Muscle layer of colon (tissue), 2 donors: ENCODE data around the gene MSTN.

Experiments used
- H3K27ac ChIP-seq: one replicate; pipeline ENCODE4 v1.7.0; 2013; ENCODE audit warnings: low read depth, mild to moderate bottlenecking, low read length, moderate library complexity
- H3K27me3 ChIP-seq, 2 donors: one replicate each; pipeline ENCODE4 v1.7.0; 2013; ENCODE audit warnings: low read length in 2 of 2, mild to moderate bottlenecking in 2 of 2; ENCODE audit not compliant: insufficient read depth in 2 of 2, control insufficient read depth in 1 of 2
- H3K36me3 ChIP-seq: one replicate; pipeline ENCODE4 v1.7.0; 2013; ENCODE audit warnings: mild to moderate bottlenecking, low read length; ENCODE audit not compliant: insufficient read depth
- H3K4me1 ChIP-seq: one replicate; pipeline ENCODE4 v1.7.0; 2013; ENCODE audit warnings: mild to moderate bottlenecking, low read length; ENCODE audit not compliant: insufficient read depth
- H3K4me3 ChIP-seq, 2 donors: one replicate each; pipeline ENCODE4 v1.7.0; 2013; ENCODE audit warnings: low read length in 2 of 2, low read depth in 1 of 2, mild to moderate bottlenecking in 1 of 2, moderate library complexity in 1 of 2
- H3K9ac ChIP-seq: one replicate; pipeline ENCODE4 v1.7.0; 2013; ENCODE audit warnings: low read length
- H3K9me3 ChIP-seq: one replicate; pipeline ENCODE4 v1.7.0; 2013; ENCODE audit warnings: mild to moderate bottlenecking, low read length
- donor health status: abdominal sarcoma.
- donor health status: Adenocarcinoma of cecum.

The MSTN gene

GRCh38 chr2:190093793-190094192, 31.3 kb upstream of the MSTN start:
- Histone ChIP-seq H3K36me3 (no peaks in the 10 kb centered on the region), H3K4me3 (no peak overlapping the region), H3K4me1 (no peaks in the 10 kb centered on the region), H3K27ac (no peak overlapping the region), H3K9ac (no peak overlapping the region), H3K27me3 (no peaks in the 10 kb centered on the region), H3K9me3 (no peaks in the 10 kb centered on the region)

GRCh38 chr2:190090148-190090547, 27.6 kb upstream of the MSTN start:
- H3K9me3 ChIP-seq, result no peaks in the 10 kb centered on the region
- H3K36me3 ChIP-seq, result no peaks in the 10 kb centered on the region
- H3K27ac ChIP-seq, result no peak overlapping the region
- no peaks in the 10 kb centered on the region for H3K27me3 ChIP-seq
- H3K9ac ChIP-seq, result no peak overlapping the region
- H3K4me3 ChIP-seq, result no peak overlapping the region
- no peaks in the 10 kb centered on the region for H3K4me1 ChIP-seq

DNA sequence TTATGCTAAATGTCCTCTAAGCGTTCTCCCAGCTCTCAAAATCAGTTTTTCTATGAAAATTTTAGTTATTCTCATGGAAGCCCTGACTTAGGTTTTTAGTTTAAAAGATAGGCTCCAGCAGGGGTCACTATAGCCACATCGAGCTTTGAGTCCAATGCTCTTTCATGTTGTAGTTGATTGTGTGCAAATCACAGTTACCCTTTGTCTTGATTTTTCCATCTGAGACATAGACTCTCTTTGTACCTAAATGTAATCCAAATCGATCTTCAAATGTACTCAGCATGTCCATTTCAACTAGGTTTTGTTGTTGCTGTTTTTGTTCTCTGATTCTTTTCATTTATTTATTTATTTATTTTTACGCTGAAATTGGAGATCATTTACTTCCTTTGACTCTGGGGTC, 26.4 kb upstream of the MSTN start:
- Histone ChIP-seq H3K4me1 (no peaks in the 10 kb centered on the region), H3K27me3 (no peaks in the 10 kb centered on the region), H3K9me3 (no peaks in the 10 kb centered on the region), H3K27ac (no peak overlapping the region), H3K9ac (no peak overlapping the region), H3K36me3 (no peaks in the 10 kb centered on the region), H3K4me3 (no peak overlapping the region)

DNA sequence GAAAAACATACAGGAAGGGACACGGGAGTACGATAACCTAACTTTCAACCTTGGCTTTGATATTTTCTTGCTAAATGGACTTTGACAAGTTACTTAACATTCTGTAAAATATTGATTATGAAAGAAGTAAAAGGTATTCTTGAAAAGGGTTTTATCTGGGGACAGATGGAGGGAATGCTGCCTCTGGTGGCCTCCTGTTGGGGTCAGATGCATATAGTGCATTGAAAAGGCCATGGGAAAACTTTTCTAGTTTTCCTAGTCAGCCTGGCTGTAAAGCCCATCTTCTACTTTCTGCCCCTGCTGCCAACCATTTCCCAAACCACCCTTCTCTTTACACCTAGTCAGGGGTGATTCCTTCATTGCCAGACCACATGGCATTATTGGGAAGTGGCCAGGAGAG, 22.2 kb upstream of the MSTN start:
- H3K4me3 ChIP-seq, result no peak overlapping the region
- H3K9me3 ChIP-seq, result no peaks in the 10 kb centered on the region
- H3K4me1 ChIP-seq, result no peaks in the 10 kb centered on the region
- H3K9ac ChIP-seq, result no peak overlapping the region
- no peak overlapping the region for H3K27ac ChIP-seq
- no peaks in the 10 kb centered on the region for H3K36me3 ChIP-seq
- H3K27me3 ChIP-seq, result no peaks in the 10 kb centered on the region

DNA sequence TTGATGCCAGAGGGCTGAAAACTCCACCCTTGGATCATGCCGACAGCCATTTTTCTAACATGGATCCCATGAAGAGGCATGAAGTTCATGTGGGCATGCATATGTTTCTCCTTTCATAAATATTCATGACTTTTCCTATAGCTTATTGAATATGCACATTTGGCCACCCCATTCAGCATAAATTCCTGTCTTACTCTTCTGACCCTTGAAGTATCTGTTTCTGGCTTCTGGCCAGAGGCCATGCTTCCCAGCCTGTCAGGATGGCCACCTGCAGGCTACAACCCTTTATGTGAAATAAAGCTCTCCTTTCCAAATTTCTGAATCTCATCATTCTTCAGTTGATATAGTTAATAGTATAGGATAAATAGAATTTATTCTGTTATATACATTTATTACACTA, 19.6 kb upstream of the MSTN start:
- Histone ChIP-seq H3K4me1 (no peaks in the 10 kb centered on the region), H3K9me3 (no peaks in the 10 kb centered on the region), H3K27me3 (no peaks in the 10 kb centered on the region), H3K4me3 (no peak overlapping the region), H3K9ac (no peak overlapping the region), H3K36me3 (no peaks in the 10 kb centered on the region), H3K27ac (no peak overlapping the region)

DNA sequence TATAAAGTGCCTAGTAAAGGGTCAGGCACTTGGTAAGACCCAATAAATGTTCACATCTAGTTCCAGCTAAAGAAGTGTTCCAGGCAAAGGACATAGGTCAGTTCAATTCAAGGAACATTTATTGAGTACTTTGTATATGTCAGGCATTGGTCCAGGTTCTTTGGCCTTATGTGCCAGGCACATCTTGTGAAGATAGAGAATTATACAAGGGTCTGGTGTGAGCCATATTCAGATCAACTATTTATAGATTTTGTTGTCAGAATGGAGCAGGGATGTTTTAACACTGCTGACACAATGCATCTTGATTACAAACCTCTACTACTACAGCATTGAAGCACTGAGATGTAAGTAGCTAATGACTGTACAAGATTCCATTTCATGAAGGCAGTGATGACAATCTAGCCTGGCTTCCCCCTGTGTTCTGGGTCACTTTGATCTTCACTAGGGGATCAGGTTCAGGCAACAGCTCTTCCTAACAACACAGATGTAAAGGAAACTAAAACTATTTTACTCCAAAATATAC, 18.1 kb upstream of the MSTN start:
- H3K4me1 ChIP-seq, result no peaks in the 10 kb centered on the region
- H3K4me3 ChIP-seq, result no peak overlapping the region
- H3K9me3 ChIP-seq, result no peaks in the 10 kb centered on the region
- no peak overlapping the region for H3K27ac ChIP-seq
- H3K36me3 ChIP-seq, result no peaks in the 10 kb centered on the region
- no peaks in the 10 kb centered on the region for H3K27me3 ChIP-seq
- no peak overlapping the region for H3K9ac ChIP-seq

GRCh38 chr2:190079160-190079559, 16.6 kb upstream of the MSTN start:
- Histone ChIP-seq H3K9ac (no peak overlapping the region), H3K27ac (no peak overlapping the region), H3K9me3 (no peaks in the 10 kb centered on the region), H3K4me3 (no peak overlapping the region), H3K27me3 (no peaks in the 10 kb centered on the region), H3K4me1 (no peaks in the 10 kb centered on the region), H3K36me3 (no peaks in the 10 kb centered on the region)

DNA sequence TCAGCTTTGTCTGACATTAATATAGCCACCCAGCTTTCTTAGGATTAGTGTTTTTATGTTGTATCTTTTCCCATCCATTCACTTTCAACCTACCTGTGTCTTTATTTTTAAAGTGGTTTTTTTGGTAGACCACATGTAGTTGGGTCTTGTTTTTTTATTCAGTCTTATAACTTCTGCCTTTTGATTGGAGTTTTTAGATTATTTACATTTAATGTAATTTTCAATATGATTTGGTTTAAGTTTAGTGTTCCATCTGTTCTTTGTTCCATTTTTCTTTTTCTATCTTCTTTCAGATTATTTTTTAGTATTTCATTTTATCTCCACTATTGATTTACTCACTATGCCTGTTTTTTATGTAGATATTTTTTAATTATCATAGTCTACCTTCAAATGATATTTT, 13.1 kb upstream of the MSTN start:
- H3K27ac ChIP-seq, result no peak overlapping the region
- no peaks in the 10 kb centered on the region for H3K9me3 ChIP-seq
- H3K9ac ChIP-seq, result no peak overlapping the region
- no peaks in the 10 kb centered on the region for H3K36me3 ChIP-seq
- H3K4me1 ChIP-seq, result no peaks in the 10 kb centered on the region
- H3K27me3 ChIP-seq, result no peaks in the 10 kb centered on the region
- H3K4me3 ChIP-seq, result no peak overlapping the region

- no peaks in the 10 kb centered on the region for H3K36me3 ChIP-seq
- no peaks in the 10 kb centered on the region for H3K9me3 ChIP-seq
- H3K27ac ChIP-seq, result no peak overlapping the region
- no peaks in the 10 kb centered on the region for H3K27me3 ChIP-seq
- no peak overlapping the region for H3K9ac ChIP-seq
- no peaks in the 10 kb centered on the region for H3K4me1 ChIP-seq
- no peak overlapping the region for H3K4me3 ChIP-seq
Observed at GRCh38 chr2:190069936-190070696, 7.6 kb upstream of the MSTN start.

DNA sequence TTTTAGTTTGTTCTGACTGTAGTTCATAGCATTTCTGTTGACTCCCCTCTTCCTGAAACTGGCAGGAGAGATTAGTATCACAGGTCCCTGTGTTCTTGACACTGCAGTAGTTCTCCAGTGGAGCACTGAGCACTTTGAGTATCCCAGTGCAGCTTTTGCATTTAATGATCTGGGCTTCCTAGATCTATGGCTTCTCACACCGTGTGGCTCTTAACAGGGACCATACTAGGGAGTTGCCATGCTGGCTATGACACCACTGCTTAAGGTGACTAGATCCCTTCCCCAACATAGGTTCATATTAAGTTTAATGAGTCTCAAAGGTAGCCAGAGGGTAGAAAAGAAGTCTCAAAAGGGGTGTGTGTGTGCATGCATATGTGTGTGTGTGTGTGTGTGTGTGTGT, 6.2 kb upstream of the MSTN start:
- Histone ChIP-seq H3K9ac (no peak overlapping the region), H3K27ac (no peak overlapping the region), H3K27me3 (no peaks in the 10 kb centered on the region), H3K4me3 (no peak overlapping the region), H3K36me3 (no peaks in the 10 kb centered on the region), H3K4me1 (no peaks in the 10 kb centered on the region), H3K9me3 (no peaks in the 10 kb centered on the region)

GRCh38 chr2:190065839-190066238, 3.3 kb upstream of the MSTN start:
- H3K4me1 ChIP-seq, result no peaks in the 10 kb centered on the region
- no peak overlapping the region for H3K27ac ChIP-seq
- H3K27me3 ChIP-seq, result no peaks in the 10 kb centered on the region
- H3K36me3 ChIP-seq, result no peaks in the 10 kb centered on the region
- H3K9ac ChIP-seq, result no peak overlapping the region
- no peak overlapping the region for H3K4me3 ChIP-seq
- H3K9me3 ChIP-seq, result no peaks in the 10 kb centered on the region

- H3K4me1 ChIP-seq, result no peaks in the 10 kb centered on the region
- no peak overlapping the region for H3K4me3 ChIP-seq
- H3K27me3 ChIP-seq, result no peaks in the 10 kb centered on the region
- H3K9ac ChIP-seq, result no peak overlapping the region
- H3K36me3 ChIP-seq, result no peaks in the 10 kb centered on the region
- H3K27ac ChIP-seq, result no peak overlapping the region
- no peaks in the 10 kb centered on the region for H3K9me3 ChIP-seq
Observed at GRCh38 chr2:190063624-190064023, 1.1 kb upstream of the MSTN start.
